ENCODE measurements around the gene GPS2. TPM values are rescaled to one million over a fixed set of nuclear protein-coding genes. Genes with fewer than 3 reads are reported as not detected.
A peak's percentile ranks its signal among the peaks of the same experiment; 100 is the strongest.

GPS2 gene
- total and polyA plus RNA-seq, 12 donors = 49.1 to 105 (median 58.8) TPM

DNA sequence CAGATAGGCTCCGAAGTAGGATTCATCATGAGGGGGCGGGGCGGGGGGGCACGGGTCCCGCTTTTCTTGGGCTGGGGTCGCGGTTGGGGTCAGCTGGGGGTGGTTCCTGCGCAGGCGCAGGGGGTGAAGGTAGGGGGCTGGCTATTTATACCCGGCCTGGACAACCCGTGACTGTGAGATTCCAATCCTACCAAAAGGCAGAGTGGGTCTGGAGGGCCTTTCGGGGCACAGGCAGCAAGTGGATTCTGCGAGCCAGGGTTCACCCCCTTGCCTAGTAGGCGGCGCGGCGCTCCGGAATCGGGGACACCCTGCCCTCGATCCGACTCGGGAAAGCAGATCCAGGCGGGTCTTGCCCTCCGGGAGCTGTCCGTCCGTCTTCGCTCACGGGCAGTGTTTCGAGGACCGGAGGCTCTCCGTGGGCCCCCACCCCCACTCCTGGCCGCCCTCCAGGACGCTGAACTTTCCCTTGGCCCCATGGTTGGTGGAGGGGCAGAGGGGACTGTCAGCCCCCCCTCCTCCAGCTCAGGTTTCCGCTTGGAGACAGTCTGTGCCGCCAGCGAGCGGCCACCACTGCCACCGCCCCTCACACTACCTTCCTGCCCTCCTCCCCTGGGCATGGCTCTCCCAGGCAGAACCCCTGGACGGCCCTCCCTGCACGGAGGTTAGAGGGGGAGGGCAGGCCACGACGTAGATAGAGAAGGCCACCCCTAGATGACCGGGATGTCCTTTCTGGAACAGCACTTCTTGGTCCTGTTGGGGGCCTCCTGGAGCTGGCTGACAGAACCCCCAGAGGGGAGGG, 33.0 kb downstream of the GPS2 start:
- DNase-seq = peak; percentile 83 to 85
- intact Hi-C loops (cut with DNase I) = loop anchor here in 8 of 10 donors (1.0 to 5.0 kb wide), 6 partner anchors 15 to 67 kb away; partner anchors contain the start of genes ELP5 (in 1 of the 8) and NEURL4 (in 1 of the 8)

DNA sequence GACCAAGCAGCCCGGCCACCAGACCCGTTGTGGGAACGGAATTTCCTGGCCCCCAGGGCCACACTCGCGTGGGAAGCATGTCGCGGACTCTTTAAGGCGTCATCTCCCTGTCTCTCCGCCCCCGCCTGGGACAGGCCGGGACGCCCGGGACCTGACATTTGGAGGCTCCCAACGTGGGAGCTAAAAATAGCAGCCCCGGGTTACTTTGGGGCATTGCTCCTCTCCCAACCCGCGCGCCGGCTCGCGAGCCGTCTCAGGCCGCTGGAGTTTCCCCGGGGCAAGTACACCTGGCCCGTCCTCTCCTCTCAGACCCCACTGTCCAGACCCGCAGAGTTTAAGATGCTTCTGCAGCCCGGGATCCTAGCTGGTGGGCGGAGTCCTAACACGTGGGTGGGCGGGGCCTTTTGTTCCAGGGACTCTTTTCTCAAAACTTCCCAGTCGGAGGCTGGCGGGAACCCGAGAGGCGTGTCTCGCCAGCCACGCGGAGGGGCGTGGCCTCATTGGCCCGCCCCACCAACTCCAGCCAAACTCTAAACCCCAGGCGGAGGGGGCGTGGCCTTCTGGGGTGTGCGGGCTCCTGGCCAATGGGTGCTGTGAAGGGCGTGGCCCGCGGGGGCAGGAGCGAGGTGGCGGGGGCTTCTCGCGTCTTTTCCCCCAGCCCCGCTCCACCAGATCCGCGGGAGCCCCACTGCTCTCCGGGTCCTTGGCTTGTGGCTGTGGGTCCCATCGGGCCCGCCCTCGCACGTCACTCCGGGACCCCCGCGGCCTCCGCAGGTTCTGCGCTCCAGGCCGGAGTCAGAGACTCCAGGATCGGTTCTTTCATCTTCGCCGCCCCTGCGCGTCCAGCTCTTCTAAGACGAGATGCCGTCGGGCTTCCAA, 33.8 kb downstream of the GPS2 start, which contains the start of gene SLC2A4:
Gene SLC2A4 (plus strand): TSS at position 645 of the 879 bp plus-strand sequence. CDS start 217 bp downstream, at position 862.
- TF ChIP-seq, protein P1, sequence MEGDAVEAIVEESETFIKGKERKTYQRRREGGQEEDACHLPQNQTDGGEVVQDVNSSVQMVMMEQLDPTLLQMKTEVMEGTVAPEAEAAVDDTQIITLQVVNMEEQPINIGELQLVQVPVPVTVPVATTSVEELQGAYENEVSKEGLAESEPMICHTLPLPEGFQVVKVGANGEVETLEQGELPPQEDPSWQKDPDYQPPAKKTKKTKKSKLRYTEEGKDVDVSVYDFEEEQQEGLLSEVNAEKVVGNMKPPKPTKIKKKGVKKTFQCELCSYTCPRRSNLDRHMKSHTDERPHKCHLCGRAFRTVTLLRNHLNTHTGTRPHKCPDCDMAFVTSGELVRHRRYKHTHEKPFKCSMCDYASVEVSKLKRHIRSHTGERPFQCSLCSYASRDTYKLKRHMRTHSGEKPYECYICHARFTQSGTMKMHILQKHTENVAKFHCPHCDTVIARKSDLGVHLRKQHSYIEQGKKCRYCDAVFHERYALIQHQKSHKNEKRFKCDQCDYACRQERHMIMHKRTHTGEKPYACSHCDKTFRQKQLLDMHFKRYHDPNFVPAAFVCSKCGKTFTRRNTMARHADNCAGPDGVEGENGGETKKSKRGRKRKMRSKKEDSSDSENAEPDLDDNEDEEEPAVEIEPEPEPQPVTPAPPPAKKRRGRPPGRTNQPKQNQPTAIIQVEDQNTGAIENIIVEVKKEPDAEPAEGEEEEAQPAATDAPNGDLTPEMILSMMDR (IDR thresholded peaks at IDR 0.05) = no peak
- DNase-seq (peak; percentile 94 to 95), ATAC-seq (peak; percentile 78 to 91 (median 86))
- H3K9me3 ChIP-seq = no peaks in the 10 kb centered on the region
- peaks cover 0 to 60% (median 28%) of the 10 kb centered on the region in 9 donors for H3K4me1 ChIP-seq
- intact Hi-C loops (cut with DNase I) = loop anchor here in 8 of 10 donors (1.0 to 5.0 kb wide), 6 partner anchors 15 to 67 kb away; partner anchors contain the start of genes ELP5 (in 1 of the 8) and NEURL4 (in 1 of the 8)
- peak within 1 kb of the TSS; percentile 22 to 66 (median 60) for H3K4me3 ChIP-seq
- peaks cover 0 to 30% (median 7%) of the 10 kb centered on the region in 9 donors for H3K36me3 ChIP-seq
- 0 to 1% methylated on average over 69 to 71 of the region's 71 CpGs for WGBS, 2 donors
- peak within 1 kb of the TSS; percentile 84 to 98 (median 92) for H3K27ac ChIP-seq
- peaks cover 0 to 45% (median 0%) of the 10 kb centered on the region in 7 donors for H3K27me3 ChIP-seq

More for the DNA sequence above, 33.0 kb downstream of the GPS2 start:
- ATAC-seq = peak; percentile 27 to 79 (median 58)
- Histone ChIP-seq H3K27ac (peak overlapping the region; percentile 84 to 98 (median 92)), H3K9me3 (no peaks in the 10 kb centered on the region), H3K27me3 (peaks cover 0 to 48% (median 0%) of the 10 kb centered on the region in 7 donors), H3K4me3 (peak overlapping the region; percentile 22 to 66 (median 60)), H3K36me3 (peaks cover 0 to 38% (median 7%) of the 10 kb centered on the region in 9 donors), H3K4me1 (peaks cover 0 to 61% (median 28%) of the 10 kb centered on the region in 9 donors)
- 1 to 2% methylated on average over 43 of the region's 43 CpGs for WGBS, 2 donors
- TF ChIP-seq, protein P1 (IDR thresholded peaks at IDR 0.05) = no peak

DNA sequence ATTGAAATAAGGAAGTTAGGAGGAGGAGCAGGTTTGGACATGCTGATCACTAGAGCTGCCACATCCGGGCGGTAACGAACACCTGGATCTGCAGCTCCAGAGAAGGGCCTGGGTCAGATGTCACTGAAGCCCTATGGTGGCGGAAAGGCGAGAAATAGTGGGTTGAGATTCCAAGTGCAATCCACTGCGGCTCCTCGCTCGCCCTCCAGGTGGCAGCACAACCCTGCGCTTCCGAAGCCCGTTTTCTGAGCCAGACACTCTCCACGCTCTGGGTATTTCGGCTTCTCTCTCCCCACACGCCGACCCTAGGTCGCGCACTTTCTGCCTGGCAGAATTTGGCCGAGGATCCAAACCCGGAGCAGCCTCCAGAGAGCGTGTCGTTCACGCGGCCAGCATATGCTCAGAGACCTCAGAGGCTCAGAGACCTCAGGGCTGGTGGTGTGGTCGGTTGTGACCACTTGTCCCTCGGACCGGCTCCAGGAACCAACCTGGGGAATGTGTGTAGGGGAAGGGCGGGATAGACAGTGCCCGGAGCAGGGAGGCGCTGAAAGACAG, 34.6 kb downstream of the GPS2 start:
- peaks cover 0 to 38% (median 0%) of the 10 kb centered on the region in 7 donors for H3K27me3 ChIP-seq
- TF ChIP-seq, protein P1 (IDR thresholded peaks at IDR 0.05) = peak; percentile 79 to 97 (median 95)
- intact Hi-C loops (cut with DNase I) = loop anchor here in 9 of 10 donors (1.0 to 5.0 kb wide), 7 partner anchors 16 to 68 kb away; partner anchors contain the start of genes ELP5 (in 1 of the 9) and NEURL4 (in 1 of the 9)
- ATAC-seq (peak; percentile 51 to 78 (median 67)), DNase-seq (peak; percentile 83 to 86)
- WGBS, 2 donors = 0 to 1% methylated on average over 29 of the region's 29 CpGs
- H3K4me1 ChIP-seq = peaks cover 0 to 53% (median 28%) of the 10 kb centered on the region in 9 donors
- H3K4me3 ChIP-seq = peak overlapping the region in 9 of 10 donors; percentile 41 to 66 (median 61)
- peaks cover 0 to 23% (median 7%) of the 10 kb centered on the region in 9 donors for H3K36me3 ChIP-seq
- peak overlapping the region; percentile 84 to 98 (median 92) for H3K27ac ChIP-seq
- H3K9me3 ChIP-seq = no peaks in the 10 kb centered on the region

Measured in heart right ventricle (tissue), 16 donors.